KG1 (cell line): ENCODE results near the gene CYP2E1.
"Not testable (repeated sequence)": the region's sequence is repeated elsewhere in the genome, so short reads cannot be mapped to it uniquely, and the experiment has no call there.

ENCODE experiments used
- DNase-seq: peaks from one replicate; lab custom pipeline; 2025; lab: John Stamatoyannopoulos, UW

Gene CYP2E1

GRCh38 chr10:133526957-133527588 is at the start of gene CYP2E1:
Gene CYP2E1 (plus strand): TSS chr10:133527363. CDS start chr10:133527396, 33 bp downstream.
- no peak for DNase-seq

GRCh38 chr10:133481086-133481643 is 46.0 kb upstream of the CYP2E1 start:
- no peak for DNase-seq

GRCh38 chr10:133481657-133482056 is 45.5 kb upstream of the CYP2E1 start:
- no peak for DNase-seq

- no peak for DNase-seq
Observed at GRCh38 chr10:133484818-133485217, 42.3 kb upstream of the CYP2E1 start.

GRCh38 chr10:133487085-133487484 is 40.1 kb upstream of the CYP2E1 start:
- no peak for DNase-seq

GRCh38 chr10:133488354-133488753 is 38.8 kb upstream of the CYP2E1 start:
- DNase-seq, result no peak

GRCh38 chr10:133489816-133490588 is 37.2 kb upstream of the CYP2E1 start:
- DNase-seq, result no peak

- DNase-seq, result not testable (repeated sequence)
Observed at GRCh38 chr10:133493562-133493961, 33.6 kb upstream of the CYP2E1 start.

GRCh38 chr10:133497363-133497762 is 29.8 kb upstream of the CYP2E1 start:
- not testable (repeated sequence) for DNase-seq

- DNase-seq, result not testable (repeated sequence)
Observed at GRCh38 chr10:133499176-133499575, 28.0 kb upstream of the CYP2E1 start.

- DNase-seq, result not testable (repeated sequence)
Observed at GRCh38 chr10:133500897-133501296, 26.3 kb upstream of the CYP2E1 start.

- DNase-seq, result no peak
Observed at GRCh38 chr10:133509700-133510099, 17.5 kb upstream of the CYP2E1 start.

GRCh38 chr10:133511408-133511807 is 15.8 kb upstream of the CYP2E1 start:
- no peak for DNase-seq

- DNase-seq, result no peak
Observed at GRCh38 chr10:133511907-133512528, 15.1 kb upstream of the CYP2E1 start.

GRCh38 chr10:133515471-133515870 is 11.7 kb upstream of the CYP2E1 start:
- DNase-seq, result no peak

- no peak for DNase-seq
Observed at GRCh38 chr10:133516057-133516456, 11.1 kb upstream of the CYP2E1 start.

- not testable (repeated sequence) for DNase-seq
Observed at GRCh38 chr10:133518517-133518916, 8.6 kb upstream of the CYP2E1 start.

GRCh38 chr10:133520193-133520738 is 6.9 kb upstream of the CYP2E1 start:
- peak; percentile 70 for DNase-seq

- no peak for DNase-seq
Observed at GRCh38 chr10:133523631-133524203, 3.4 kb upstream of the CYP2E1 start.

GRCh38 chr10:133525444-133525843 is 1.7 kb upstream of the CYP2E1 start:
- DNase-seq, result no peak

- no peak for DNase-seq
Observed at GRCh38 chr10:133527771-133528271, 658 bp downstream of the CYP2E1 start.
